ENCODE measurements around the gene SEC14L2. TPM values are rescaled to one million over a fixed set of nuclear protein-coding genes. Genes with fewer than 3 reads are reported as not detected.
A peak's percentile ranks its signal among the peaks of the same experiment; 100 is the strongest.

Gene SEC14L2
- total and polyA plus RNA-seq, 8 donors = 2.6 to 6.6 (median 3.8) TPM

DNA sequence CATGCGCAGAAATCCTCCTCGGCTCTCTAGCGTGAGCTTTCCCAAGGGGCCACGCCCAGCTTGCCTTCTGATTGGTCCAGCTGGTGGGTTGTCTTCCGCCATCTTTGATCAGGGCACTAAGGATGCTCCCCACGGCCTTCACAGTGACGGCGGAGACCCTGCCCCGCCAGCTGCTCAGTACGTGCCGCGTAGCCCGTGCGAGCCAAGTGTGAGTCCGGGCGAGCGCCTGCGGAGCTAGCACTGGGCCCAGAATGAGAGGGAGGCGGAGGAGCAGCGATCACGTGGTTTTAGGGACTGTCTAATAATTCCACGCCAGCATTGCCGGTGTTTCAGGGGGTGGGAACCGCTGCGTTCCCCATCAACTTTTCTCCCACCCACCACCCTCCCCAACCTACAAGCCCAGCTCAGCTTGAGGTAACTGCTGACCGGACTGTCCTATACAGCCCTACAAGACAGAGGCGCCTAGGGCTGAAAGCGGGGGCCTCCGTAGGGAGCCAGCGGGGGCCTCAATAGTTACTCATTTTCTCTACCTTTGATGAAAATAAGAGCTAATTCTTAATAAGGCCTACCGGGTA, 27.2 kb downstream of the SEC14L2 start:
- H3K4me3 ChIP-seq = peak overlapping the region; percentile 57 to 72 (median 64)
- intact Hi-C loops (cut with DNase I) = no loop called here

DNA sequence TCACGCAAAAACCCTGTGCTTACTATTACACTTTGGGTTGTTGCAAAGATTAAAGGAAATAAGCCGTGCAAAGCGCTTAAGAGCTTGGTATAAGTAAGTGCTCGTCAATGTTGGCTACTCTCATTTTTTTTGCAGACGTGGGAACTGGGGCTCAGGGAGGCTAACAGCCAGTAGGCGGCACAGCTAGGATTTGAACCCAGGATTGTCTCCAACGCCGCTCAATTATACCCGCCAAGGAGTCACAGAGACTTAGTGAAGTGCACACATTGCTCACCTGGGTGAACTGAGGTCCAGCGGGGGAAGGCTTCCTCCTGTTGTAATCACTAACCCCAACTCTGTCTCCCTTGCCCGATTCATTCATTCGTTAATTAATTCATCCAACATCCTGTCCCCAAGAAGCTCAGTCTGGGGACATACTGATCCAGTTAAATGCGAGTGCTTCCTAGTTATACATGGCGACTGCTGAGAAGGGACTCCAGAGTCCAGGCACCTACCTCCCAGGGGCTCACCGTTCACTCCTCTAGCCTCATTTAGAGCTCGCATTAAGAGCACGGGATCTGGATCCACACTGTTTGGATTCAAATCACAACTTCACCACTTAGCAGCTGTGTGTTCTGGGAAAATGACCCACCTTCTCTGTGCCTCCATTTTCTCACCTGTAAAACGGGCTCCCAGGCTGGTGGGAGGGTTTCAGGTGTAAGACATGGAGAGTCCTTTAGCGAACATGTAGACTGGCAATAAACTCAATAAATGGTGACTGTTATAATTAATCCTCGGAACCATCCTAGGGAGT, 27.9 kb downstream of the SEC14L2 start:
- ATAC-seq (no peak), DNase-seq (peak in 1 of 6 donors; percentile 29), FAIRE-seq (no peak)
- Histone ChIP-seq H3K27me3 (no peaks in the 10 kb centered on the region), H3K9me3 (no peaks in the 10 kb centered on the region), H3K4me3 (peak overlapping the region in 3 of 4 donors; percentile 57 to 72 (median 67)), H3K36me3 (no peaks in the 10 kb centered on the region), H3K4me1 (peaks cover 15 to 29% (median 24%) of the 10 kb centered on the region in 3 donors), H3K27ac (peak overlapping the region in 3 of 4 donors; percentile 91 to 98 (median 96))
- TF ChIP-seq, protein P1, sequence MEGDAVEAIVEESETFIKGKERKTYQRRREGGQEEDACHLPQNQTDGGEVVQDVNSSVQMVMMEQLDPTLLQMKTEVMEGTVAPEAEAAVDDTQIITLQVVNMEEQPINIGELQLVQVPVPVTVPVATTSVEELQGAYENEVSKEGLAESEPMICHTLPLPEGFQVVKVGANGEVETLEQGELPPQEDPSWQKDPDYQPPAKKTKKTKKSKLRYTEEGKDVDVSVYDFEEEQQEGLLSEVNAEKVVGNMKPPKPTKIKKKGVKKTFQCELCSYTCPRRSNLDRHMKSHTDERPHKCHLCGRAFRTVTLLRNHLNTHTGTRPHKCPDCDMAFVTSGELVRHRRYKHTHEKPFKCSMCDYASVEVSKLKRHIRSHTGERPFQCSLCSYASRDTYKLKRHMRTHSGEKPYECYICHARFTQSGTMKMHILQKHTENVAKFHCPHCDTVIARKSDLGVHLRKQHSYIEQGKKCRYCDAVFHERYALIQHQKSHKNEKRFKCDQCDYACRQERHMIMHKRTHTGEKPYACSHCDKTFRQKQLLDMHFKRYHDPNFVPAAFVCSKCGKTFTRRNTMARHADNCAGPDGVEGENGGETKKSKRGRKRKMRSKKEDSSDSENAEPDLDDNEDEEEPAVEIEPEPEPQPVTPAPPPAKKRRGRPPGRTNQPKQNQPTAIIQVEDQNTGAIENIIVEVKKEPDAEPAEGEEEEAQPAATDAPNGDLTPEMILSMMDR (IDR thresholded peaks at IDR 0.05) = no peak
- intact Hi-C loops (cut with DNase I) = no loop called here
- 39 to 45% methylated on average over 20 of the region's 20 CpGs for WGBS, 2 donors

More for the DNA sequence above, 27.2 kb downstream of the SEC14L2 start:
- TF ChIP-seq, protein P1 (IDR thresholded peaks at IDR 0.05) = no peak
- Histone ChIP-seq H3K4me1 (peaks cover 15 to 32% (median 24%) of the 10 kb centered on the region in 3 donors), H3K9me3 (no peaks in the 10 kb centered on the region), H3K36me3 (no peaks in the 10 kb centered on the region), H3K27me3 (no peaks in the 10 kb centered on the region), H3K27ac (peak overlapping the region; percentile 91 to 98 (median 96))
- DNase-seq (peak; percentile 95 to 99 (median 98)), FAIRE-seq (peak; percentile 86), ATAC-seq (peak; percentile 80 to 88 (median 85))
- WGBS, 2 donors = 3% methylated on average over 31 of the region's 31 CpGs

DNA sequence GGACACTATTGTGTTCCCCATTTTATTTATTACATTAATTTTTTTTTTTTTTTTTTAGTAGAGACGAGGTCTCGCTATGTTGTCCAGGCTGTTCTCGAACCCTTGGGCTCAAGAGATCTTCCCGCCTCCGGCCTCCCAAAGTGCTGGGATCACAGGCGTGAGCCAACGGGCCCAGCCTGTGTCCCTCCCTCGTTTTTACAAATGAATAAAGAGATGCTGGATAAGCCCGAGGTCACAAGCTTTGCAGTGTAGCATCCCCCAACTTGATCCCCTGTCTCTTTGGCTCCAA, 28.5 kb downstream of the SEC14L2 start:
- Histone ChIP-seq H3K36me3 (no peaks in the 10 kb centered on the region), H3K4me3 (peak overlapping the region; percentile 62 to 79 (median 66)), H3K4me1 (peaks cover 15 to 29% (median 24%) of the 10 kb centered on the region in 3 donors), H3K27me3 (no peaks in the 10 kb centered on the region), H3K27ac (peak overlapping the region; percentile 71 to 83 (median 76)), H3K9me3 (no peaks in the 10 kb centered on the region)
- WGBS, 2 donors = 4 to 5% methylated on average over 9 of the region's 9 CpGs
- TF ChIP-seq, protein P1 (IDR thresholded peaks at IDR 0.05) = no peak
- intact Hi-C loops (cut with DNase I) = no loop called here
- DNase-seq = no peak
- ATAC-seq = no peak
- FAIRE-seq = no peak

DNA sequence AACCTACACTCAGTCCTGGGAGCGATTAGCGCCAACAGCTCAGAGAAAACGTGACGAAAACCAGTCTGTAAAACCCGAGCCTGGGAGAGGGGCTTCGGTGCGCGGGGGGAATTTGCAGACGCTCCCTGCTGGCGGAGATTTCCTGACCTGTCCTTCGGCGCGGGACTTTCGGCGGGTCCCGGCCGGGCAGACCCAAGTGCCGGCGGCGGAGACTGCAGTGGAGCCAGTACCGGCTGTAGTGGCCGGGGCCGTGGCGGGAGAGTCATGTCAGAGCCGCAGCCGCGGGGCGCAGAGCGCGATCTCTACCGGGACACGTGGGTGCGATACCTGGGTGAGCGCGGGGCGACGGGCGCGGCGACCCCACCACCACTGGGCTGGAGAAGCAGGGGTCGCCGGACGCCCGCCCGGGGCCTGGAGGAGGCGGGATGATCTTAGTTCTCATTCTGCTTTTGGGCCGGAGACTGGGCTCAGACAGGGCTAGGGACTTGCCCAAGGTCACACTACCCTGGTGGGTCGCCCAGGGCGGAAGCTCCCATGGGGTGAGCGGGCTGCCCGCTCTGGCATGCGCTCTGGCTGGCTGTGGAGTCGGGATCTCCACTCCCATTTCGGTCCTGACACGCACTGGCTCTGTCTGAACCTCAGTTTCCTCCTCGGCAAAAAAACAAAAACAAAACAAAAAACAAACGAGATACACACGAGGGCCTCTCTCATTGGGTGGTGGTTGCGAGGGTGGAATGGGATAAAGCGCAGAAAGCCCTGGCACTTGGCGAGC, 29.0 kb downstream of the SEC14L2 start, which contains the start of gene MTFP1:
TSS of gene MTFP1 (plus strand) at position 153 of the 772 bp plus-strand sequence. CDS start at position 265, 112 bp downstream.
- H3K36me3 ChIP-seq = no peaks in the 10 kb centered on the region
- FAIRE-seq (no peak), DNase-seq (peak; percentile 44 to 87 (median 64)), ATAC-seq (peak; percentile 13 to 29 (median 14))
- no peaks in the 10 kb centered on the region for H3K27me3 ChIP-seq
- peaks cover 15 to 29% (median 24%) of the 10 kb centered on the region in 3 donors for H3K4me1 ChIP-seq
- H3K9me3 ChIP-seq = no peaks in the 10 kb centered on the region
- WGBS, 2 donors = 0 to 1% methylated on average over 61 of the region's 61 CpGs
- TF ChIP-seq, protein P1 (IDR thresholded peaks at IDR 0.05) = no peak
- peak within 1 kb of the TSS; percentile 62 to 79 (median 70) for H3K4me3 ChIP-seq
- intact Hi-C loops (cut with DNase I) = no loop called here
- peak within 1 kb of the TSS; percentile 71 to 96 (median 76) for H3K27ac ChIP-seq
